Measurements from ENCODE around the gene KIF2A.

- TF ChIP-seq POLR2AphosphoS5 (IDR thresholded peaks at IDR 0.05) = no peak
- TF ChIP-seq POLR2A (IDR thresholded peaks at IDR 0.05) = no peak
Observed at GRCh38 chr5:62326302-62326701, 20.3 kb downstream of the KIF2A start.

Measured in breast epithelium (tissue), 3 donors.